Measurements from ENCODE around the gene SERPINA12. TPM values are rescaled to one million over a fixed set of nuclear protein-coding genes. Genes with fewer than 3 reads are reported as not detected.

Gene SERPINA12
- polyA plus RNA-seq, 1 donor from 2014 or later: not detected

DNA sequence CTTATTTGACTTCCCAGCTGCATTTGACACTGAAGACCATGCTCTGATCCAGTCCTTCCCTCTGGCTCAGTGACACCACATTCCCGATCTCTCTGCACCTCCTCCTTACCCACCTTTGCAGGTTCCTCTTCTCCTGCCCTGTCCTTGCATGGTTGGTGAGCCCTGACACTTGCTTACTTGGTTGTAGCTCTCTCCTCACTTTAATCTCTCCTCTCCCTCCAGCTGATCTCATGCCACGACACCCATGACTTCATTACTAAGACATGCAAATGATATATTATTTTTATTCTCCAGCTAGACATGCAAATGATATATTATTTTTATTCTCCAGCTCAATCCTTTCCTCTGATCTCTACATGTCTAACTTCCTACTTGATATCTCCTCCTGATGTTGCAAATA is 33.2 kb downstream of the SERPINA12 start, which contains the start of gene SERPINA9:
Gene SERPINA9 (minus strand): TSS at position 175 of the 400 bp plus-strand sequence. CDS start 6,357 bp downstream, outside the sequence.
- no peaks in the 10 kb centered on the region for H3K27me3 ChIP-seq (ENCODE audit: insufficient read depth, low read depth, low read length)
- no peak for TF ChIP-seq RAD21 (conservative IDR thresholded peaks at IDR 0.05)
- TF ChIP-seq, protein P1, sequence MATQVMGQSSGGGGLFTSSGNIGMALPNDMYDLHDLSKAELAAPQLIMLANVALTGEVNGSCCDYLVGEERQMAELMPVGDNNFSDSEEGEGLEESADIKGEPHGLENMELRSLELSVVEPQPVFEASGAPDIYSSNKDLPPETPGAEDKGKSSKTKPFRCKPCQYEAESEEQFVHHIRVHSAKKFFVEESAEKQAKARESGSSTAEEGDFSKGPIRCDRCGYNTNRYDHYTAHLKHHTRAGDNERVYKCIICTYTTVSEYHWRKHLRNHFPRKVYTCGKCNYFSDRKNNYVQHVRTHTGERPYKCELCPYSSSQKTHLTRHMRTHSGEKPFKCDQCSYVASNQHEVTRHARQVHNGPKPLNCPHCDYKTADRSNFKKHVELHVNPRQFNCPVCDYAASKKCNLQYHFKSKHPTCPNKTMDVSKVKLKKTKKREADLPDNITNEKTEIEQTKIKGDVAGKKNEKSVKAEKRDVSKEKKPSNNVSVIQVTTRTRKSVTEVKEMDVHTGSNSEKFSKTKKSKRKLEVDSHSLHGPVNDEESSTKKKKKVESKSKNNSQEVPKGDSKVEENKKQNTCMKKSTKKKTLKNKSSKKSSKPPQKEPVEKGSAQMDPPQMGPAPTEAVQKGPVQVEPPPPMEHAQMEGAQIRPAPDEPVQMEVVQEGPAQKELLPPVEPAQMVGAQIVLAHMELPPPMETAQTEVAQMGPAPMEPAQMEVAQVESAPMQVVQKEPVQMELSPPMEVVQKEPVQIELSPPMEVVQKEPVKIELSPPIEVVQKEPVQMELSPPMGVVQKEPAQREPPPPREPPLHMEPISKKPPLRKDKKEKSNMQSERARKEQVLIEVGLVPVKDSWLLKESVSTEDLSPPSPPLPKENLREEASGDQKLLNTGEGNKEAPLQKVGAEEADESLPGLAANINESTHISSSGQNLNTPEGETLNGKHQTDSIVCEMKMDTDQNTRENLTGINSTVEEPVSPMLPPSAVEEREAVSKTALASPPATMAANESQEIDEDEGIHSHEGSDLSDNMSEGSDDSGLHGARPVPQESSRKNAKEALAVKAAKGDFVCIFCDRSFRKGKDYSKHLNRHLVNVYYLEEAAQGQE (IDR thresholded peaks at IDR 0.05; ENCODE audit: borderline replicate concordance): no peak
- TF ChIP-seq EP300 (conservative IDR thresholded peaks at IDR 0.05; ENCODE audit: poor library complexity, severe bottlenecking): no peak
- no peak for TF ChIP-seq TAF1 (IDR thresholded peaks at IDR 0.05; ENCODE audit: low read depth)
- TF ChIP-seq EZH2 (IDR thresholded peaks at IDR 0.05; ENCODE audit: borderline replicate concordance, insufficient read depth, low read length, poor library complexity, severe bottlenecking): no peak
- TF ChIP-seq, protein P2, sequence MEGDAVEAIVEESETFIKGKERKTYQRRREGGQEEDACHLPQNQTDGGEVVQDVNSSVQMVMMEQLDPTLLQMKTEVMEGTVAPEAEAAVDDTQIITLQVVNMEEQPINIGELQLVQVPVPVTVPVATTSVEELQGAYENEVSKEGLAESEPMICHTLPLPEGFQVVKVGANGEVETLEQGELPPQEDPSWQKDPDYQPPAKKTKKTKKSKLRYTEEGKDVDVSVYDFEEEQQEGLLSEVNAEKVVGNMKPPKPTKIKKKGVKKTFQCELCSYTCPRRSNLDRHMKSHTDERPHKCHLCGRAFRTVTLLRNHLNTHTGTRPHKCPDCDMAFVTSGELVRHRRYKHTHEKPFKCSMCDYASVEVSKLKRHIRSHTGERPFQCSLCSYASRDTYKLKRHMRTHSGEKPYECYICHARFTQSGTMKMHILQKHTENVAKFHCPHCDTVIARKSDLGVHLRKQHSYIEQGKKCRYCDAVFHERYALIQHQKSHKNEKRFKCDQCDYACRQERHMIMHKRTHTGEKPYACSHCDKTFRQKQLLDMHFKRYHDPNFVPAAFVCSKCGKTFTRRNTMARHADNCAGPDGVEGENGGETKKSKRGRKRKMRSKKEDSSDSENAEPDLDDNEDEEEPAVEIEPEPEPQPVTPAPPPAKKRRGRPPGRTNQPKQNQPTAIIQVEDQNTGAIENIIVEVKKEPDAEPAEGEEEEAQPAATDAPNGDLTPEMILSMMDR (IDR thresholded peaks at IDR 0.05; ENCODE audit: poor library complexity, severe bottlenecking): no peak
- TF ChIP-seq SMC3 (conservative IDR thresholded peaks at IDR 0.05; ENCODE audit: poor library complexity): no peak
- TF ChIP-seq MXI1 (conservative IDR thresholded peaks at IDR 0.05; ENCODE audit: poor library complexity, severe bottlenecking): no peak
- TF ChIP-seq POLR2AphosphoS5 (IDR thresholded peaks at IDR 0.05): no peak
- H3F3A ChIP-seq (ENCODE audit: insufficient read depth, low read length, poor library complexity, severe bottlenecking): no peaks in the 10 kb centered on the region
- H3K27ac ChIP-seq (ENCODE audit: low read length): no peak within 1 kb of the TSS
- H4K20me1 ChIP-seq (ENCODE audit: insufficient read depth): no peaks in the 10 kb centered on the region
- H3K4me2 ChIP-seq (ENCODE audit: low read length): no peak within 1 kb of the TSS
- peaks cover 4% of the 10 kb centered on the region for H3K9me3 ChIP-seq (ENCODE audit: low read length)
- H3K9ac ChIP-seq (ENCODE audit: low read length): no peak within 1 kb of the TSS
- no peaks in the 10 kb centered on the region for H3K36me3 ChIP-seq (ENCODE audit: insufficient read depth, low read length)
- no peak within 1 kb of the TSS for H3K4me3 ChIP-seq (ENCODE audit: low read length)
- no peaks in the 10 kb centered on the region for H3K9me2 ChIP-seq (ENCODE audit: insufficient read depth, low read length)
- H3K79me2 ChIP-seq (replicated peaks; ENCODE audit: insufficient read depth, low read length): no peaks in the 10 kb centered on the region
- no peak within 1 kb of the TSS for H2AFZ ChIP-seq (ENCODE audit: low read depth, low read length)

DNA sequence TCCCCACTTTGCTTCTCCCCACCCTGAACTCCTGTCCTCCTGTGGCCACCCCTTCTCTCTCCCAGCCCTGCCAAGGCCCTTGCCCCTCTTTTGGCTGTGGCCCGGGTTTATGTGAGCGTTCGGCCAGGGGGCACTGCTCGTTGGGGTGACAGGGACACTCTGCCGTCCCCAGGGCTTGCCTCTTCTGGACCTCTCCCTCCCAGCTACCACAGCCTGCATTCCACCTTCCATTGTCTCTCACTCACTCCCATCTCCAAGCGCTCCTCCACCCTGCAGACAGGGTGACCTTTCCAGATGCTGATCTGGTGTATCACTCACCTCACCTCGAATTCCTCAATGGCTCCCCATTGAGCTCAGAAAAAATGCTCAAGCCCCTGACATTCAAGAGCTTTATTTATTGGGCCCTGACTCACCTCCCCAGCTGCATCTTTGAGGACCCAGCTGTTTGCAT is 34.7 kb downstream of the SERPINA12 start:
- TF ChIP-seq, protein P1 (IDR thresholded peaks at IDR 0.05; ENCODE audit: borderline replicate concordance): no peak
- TF ChIP-seq MXI1 (conservative IDR thresholded peaks at IDR 0.05; ENCODE audit: poor library complexity, severe bottlenecking) (no peak), SMC3 (conservative IDR thresholded peaks at IDR 0.05; ENCODE audit: poor library complexity) (no peak), EZH2 (IDR thresholded peaks at IDR 0.05; ENCODE audit: borderline replicate concordance, insufficient read depth, low read length, poor library complexity, severe bottlenecking) (no peak), EP300 (conservative IDR thresholded peaks at IDR 0.05; ENCODE audit: poor library complexity, severe bottlenecking) (no peak), POLR2AphosphoS5 (IDR thresholded peaks at IDR 0.05) (no peak), TAF1 (IDR thresholded peaks at IDR 0.05; ENCODE audit: low read depth) (no peak), RAD21 (conservative IDR thresholded peaks at IDR 0.05) (no peak)
- TF ChIP-seq, protein P2 (IDR thresholded peaks at IDR 0.05; ENCODE audit: poor library complexity, severe bottlenecking): no peak
- H3K4me2 ChIP-seq (ENCODE audit: low read length): no peak overlapping the region
- H3K27ac ChIP-seq (ENCODE audit: low read length): no peak overlapping the region
- no peaks in the 10 kb centered on the region for H3K79me2 ChIP-seq (replicated peaks; ENCODE audit: insufficient read depth, low read length)
- H4K20me1 ChIP-seq (ENCODE audit: insufficient read depth): no peaks in the 10 kb centered on the region
- H3K9ac ChIP-seq (ENCODE audit: low read length): no peak overlapping the region
- H3K36me3 ChIP-seq (ENCODE audit: insufficient read depth, low read length): no peaks in the 10 kb centered on the region
- no peaks in the 10 kb centered on the region for H3K9me2 ChIP-seq (ENCODE audit: insufficient read depth, low read length)
- H3F3A ChIP-seq (ENCODE audit: insufficient read depth, low read length, poor library complexity, severe bottlenecking): no peaks in the 10 kb centered on the region
- H3K9me3 ChIP-seq (ENCODE audit: low read length): peaks cover 4% of the 10 kb centered on the region
- H2AFZ ChIP-seq (ENCODE audit: low read depth, low read length): no peak overlapping the region
- no peaks in the 10 kb centered on the region for H3K27me3 ChIP-seq (ENCODE audit: insufficient read depth, low read depth, low read length)
- no peak overlapping the region for H3K4me3 ChIP-seq (ENCODE audit: low read length)

Measured in neural cell (in vitro differentiated cells).